Small intestine (tissue), 7 donors: ENCODE data around the gene GAPVD1. TPM values are rescaled to one million over a fixed set of nuclear protein-coding genes. Genes with fewer than 3 reads are reported as not detected.
A peak's percentile ranks its signal among the peaks of the same experiment; 100 is the strongest.
"Not testable (repeated sequence)": the region's sequence is repeated elsewhere in the genome, so short reads cannot be mapped to it uniquely, and the experiment has no call there.

Experiments
- DNase-seq, 2 donors: peaks; one replicate each; pipeline versions ENCODE4 v3.0.0 to v3.0.0-alpha.2; 2013
- FAIRE-seq: peaks from 2 replicates; lab custom pipeline; 2012; peaks lifted over from hg19 to GRCh38; lab: Jason Lieb, UNC
- H3K27ac ChIP-seq, 3 donors: one replicate each; pipeline ENCODE4 v1.5.1; 2013; ENCODE audit warnings: low read length in 2 of 3, mild to moderate bottlenecking in 2 of 3, control low read depth in 1 of 3, inconsistent platforms in 1 of 3, low read depth in 1 of 3, moderate library complexity in 1 of 3
- H3K27me3 ChIP-seq, 3 donors: one replicate each; pipeline ENCODE4 v1.6.1; 2013; ENCODE audit warnings: low read length in 3 of 3, inconsistent platforms in 1 of 3; ENCODE audit not compliant: control insufficient read depth in 3 of 3, insufficient read depth in 3 of 3
- H3K36me3 ChIP-seq, 3 donors: one replicate each; pipeline ENCODE4 v1.6.1; 2013; ENCODE audit warnings: low read length in 3 of 3, inconsistent platforms in 1 of 3, low read depth in 1 of 3, mild to moderate bottlenecking in 1 of 3, moderate library complexity in 1 of 3; ENCODE audit not compliant: control insufficient read depth in 3 of 3, insufficient read depth in 2 of 3
- H3K4me1 ChIP-seq, 3 donors: one replicate each; pipeline ENCODE4 v1.6.1; 2013; ENCODE audit warnings: low read length in 2 of 3, inconsistent platforms in 1 of 3, low read depth in 1 of 3, mild to moderate bottlenecking in 1 of 3, moderate library complexity in 1 of 3; ENCODE audit not compliant: control insufficient read depth in 3 of 3, insufficient read depth in 2 of 3
- H3K4me3 ChIP-seq, 3 donors: one replicate each; pipeline ENCODE4 v1.5.1; 2013; ENCODE audit warnings: low read length in 3 of 3, control low read depth in 1 of 3, inconsistent platforms in 1 of 3, low read depth in 1 of 3, mild to moderate bottlenecking in 1 of 3, moderate library complexity in 1 of 3
- H3K9me3 ChIP-seq, 2 donors: one replicate each; pipeline ENCODE4 v1.6.1; 2013; ENCODE audit warnings: low read depth in 1 of 2, low read length in 1 of 2; ENCODE audit not compliant: control insufficient read depth in 2 of 2, insufficient read depth in 1 of 2
- WGBS, 3 donors: extraction: QIAGEN DNeasy Blood & Tissue Kit; methylation state at CpG; one replicate each; pipeline ENCODE4 v1.1.7; 2013; 5-methylcytosine and 5-hydroxymethylcytosine counted together
- polyA plus RNA-seq, 4 donors: library from polyadenylated mRNA; stranded (reverse) in 3 of 4; unstranded in 1 of 4; fragments of 200-250 nt in 3 of 4; fragments of 120-200 nt in 1 of 4; gene quantifications; one replicate each; pipeline versions ENCODE4 v1.2.1 to v1.2.3, GENCODE V29; 2013
- donor health status: healthy with polysubstance abuse.
- donor health status: control.
- donor health status: control.
- donor health status: Bipolar disorder and iron deficiency.
- donor health status: healthy.

The GAPVD1 gene
- polyA plus RNA-seq, 4 donors = 4.6 to 25.2 (median 7.1) TPM

GRCh38 chr9:125280945-125281344 lies 19.3 kb downstream of the GAPVD1 start:
- H3K27ac ChIP-seq = no peak overlapping the region
- no peak overlapping the region for H3K4me3 ChIP-seq
- no peak for DNase-seq
- no peaks in the 10 kb centered on the region for H3K9me3 ChIP-seq
- H3K4me1 ChIP-seq = no peaks in the 10 kb centered on the region
- WGBS, 3 donors = 69 to 86% (median 83%) methylated on average over 4 of the region's 4 CpGs
- peaks cover 0 to 16% (median 3%) of the 10 kb centered on the region in 3 donors for H3K36me3 ChIP-seq
- FAIRE-seq = no peak
- no peaks in the 10 kb centered on the region for H3K27me3 ChIP-seq

GRCh38 chr9:125284855-125285254 lies 23.2 kb downstream of the GAPVD1 start:
- no peak for FAIRE-seq
- H3K36me3 ChIP-seq = peaks cover 0 to 19% (median 5%) of the 10 kb centered on the region in 3 donors
- no peak for DNase-seq

GRCh38 chr9:125286935-125287433 lies 25.4 kb downstream of the GAPVD1 start:
- 86 to 90% (median 88%) methylated on average over 7 of the region's 7 CpGs for WGBS, 3 donors
- not testable (repeated sequence) for H3K27ac ChIP-seq, H3K9me3 ChIP-seq, H3K4me1 ChIP-seq, H3K4me3 ChIP-seq, H3K27me3 ChIP-seq, FAIRE-seq
- DNase-seq = peak in 1 of 2 donors; percentile 30
- H3K36me3 ChIP-seq = peaks cover 0 to 25% (median 5%) of the 10 kb centered on the region in 3 donors

More at GRCh38 chr9:125284855-125285254, 23.2 kb downstream of the GAPVD1 start:
- peaks cover 0 to 3% (median 0%) of the 10 kb centered on the region in 3 donors for H3K4me1 ChIP-seq
- 52 to 76% (median 61%) methylated on average over 3 of the region's 3 CpGs for WGBS, 3 donors
- no peaks in the 10 kb centered on the region for H3K27me3 ChIP-seq
- H3K27ac ChIP-seq = no peak overlapping the region
- no peak overlapping the region for H3K4me3 ChIP-seq
- no peaks in the 10 kb centered on the region for H3K9me3 ChIP-seq

GRCh38 chr9:125293134-125293533 lies 31.5 kb downstream of the GAPVD1 start:
- H3K4me1 ChIP-seq = no peaks in the 10 kb centered on the region
- DNase-seq = no peak
- no peak for FAIRE-seq
- H3K27me3 ChIP-seq = no peaks in the 10 kb centered on the region
- no peak overlapping the region for H3K27ac ChIP-seq
- no peak overlapping the region for H3K4me3 ChIP-seq
- no peaks in the 10 kb centered on the region for H3K9me3 ChIP-seq
- H3K36me3 ChIP-seq = peaks cover 0 to 14% (median 7%) of the 10 kb centered on the region in 3 donors

- no peaks in the 10 kb centered on the region for H3K9me3 ChIP-seq
- no peak overlapping the region for H3K27ac ChIP-seq
- 96 to 98% (median 97%) methylated on average over 5 of the region's 5 CpGs for WGBS, 3 donors
- no peaks in the 10 kb centered on the region for H3K4me1 ChIP-seq
- peaks cover 2 to 20% (median 2%) of the 10 kb centered on the region in 3 donors for H3K36me3 ChIP-seq
- no peak for FAIRE-seq
- no peaks in the 10 kb centered on the region for H3K27me3 ChIP-seq
- H3K4me3 ChIP-seq = no peak overlapping the region
- DNase-seq = no peak
Observed at GRCh38 chr9:125295657-125296056, 34.0 kb downstream of the GAPVD1 start.

GRCh38 chr9:125296843-125297372 lies 35.3 kb downstream of the GAPVD1 start:
- DNase-seq = peak; percentile 32 to 34
- H3K27me3 ChIP-seq = no peaks in the 10 kb centered on the region
- H3K4me1 ChIP-seq = no peaks in the 10 kb centered on the region
- no peak for FAIRE-seq
- no peak overlapping the region for H3K4me3 ChIP-seq
- H3K36me3 ChIP-seq = peaks cover 2 to 23% (median 4%) of the 10 kb centered on the region in 3 donors
- H3K9me3 ChIP-seq = no peaks in the 10 kb centered on the region
- 34 to 67% (median 43%) methylated on average over 3 of the region's 3 CpGs for WGBS, 3 donors
- no peak overlapping the region for H3K27ac ChIP-seq

- Histone ChIP-seq H3K9me3 (no peaks in the 10 kb centered on the region), H3K27ac (no peak overlapping the region), H3K4me1 (no peaks in the 10 kb centered on the region), H3K4me3 (no peak overlapping the region), H3K27me3 (no peaks in the 10 kb centered on the region), H3K36me3 (peaks cover under 1 to 21% (median 11%) of the 10 kb centered on the region in 3 donors)
- FAIRE-seq (no peak), DNase-seq (no peak)
- 94 to 96% (median 96%) methylated on average over 7 of the region's 7 CpGs for WGBS, 3 donors
Observed at GRCh38 chr9:125297917-125298316, 36.3 kb downstream of the GAPVD1 start.

- Histone ChIP-seq H3K36me3 (peaks cover 5 to 49% (median 17%) of the 10 kb centered on the region in 3 donors), H3K9me3 (no peaks in the 10 kb centered on the region), H3K27ac (no peak overlapping the region), H3K4me3 (no peak overlapping the region), H3K27me3 (no peaks in the 10 kb centered on the region), H3K4me1 (no peaks in the 10 kb centered on the region)
- WGBS, 3 donors = 93 to 98% (median 94%) methylated on average over 2 of the region's 2 CpGs
- no peak for DNase-seq
- FAIRE-seq = no peak
Observed at GRCh38 chr9:125302241-125302640, 40.6 kb downstream of the GAPVD1 start.

- Histone ChIP-seq H3K4me1 (no peaks in the 10 kb centered on the region), H3K36me3 (peaks cover 6 to 45% (median 23%) of the 10 kb centered on the region in 3 donors), H3K4me3 (no peak overlapping the region), H3K27ac (no peak overlapping the region), H3K27me3 (no peaks in the 10 kb centered on the region), H3K9me3 (no peaks in the 10 kb centered on the region)
- FAIRE-seq = no peak
- no peak for DNase-seq
- WGBS, 3 donors = 90 to 95% (median 94%) methylated on average over 2 of the region's 2 CpGs
Observed at GRCh38 chr9:125304273-125304672, 42.6 kb downstream of the GAPVD1 start.
